GM23338 (cell line): Measurements from ENCODE around the gene PYY. TPM values are rescaled to one million over a fixed set of nuclear protein-coding genes. Genes with fewer than 3 reads are reported as not detected.

ENCODE experiments used
- ATAC-seq: fragments of 200-7000 bp; cut with Tn5 transposase; 3 replicates; pipeline ENCODE4 v1.9.1; 2020
- DNase-seq: peaks from one replicate; pipeline ENCODE4 v3.0.0-alpha.2; 2015; ENCODE audit warnings: low spot score
- H2AFZ ChIP-seq: fragments of 200-600 bp; sonication (generic); 2 replicates; pipeline ENCODE4 v1.8.0; 2016; ENCODE audit warnings: antibody characterized with exemption, mild to moderate bottlenecking, moderate library complexity
- H3F3A ChIP-seq: fragments of 200-600 bp; sonication (generic); replicated peaks from 2 replicates; pipeline ENCODE4 v1.8.0; 2017; ENCODE audit warnings: antibody characterized with exemption, mixed run types, low read depth
- H3K27ac ChIP-seq: fragments of 200-600 bp; sonication (generic); 2 replicates; pipeline ENCODE4 v1.6.1; 2016; ENCODE audit warnings: low read depth
- H3K27me3 ChIP-seq: fragments of 200-600 bp; sonication (generic); 2 replicates; pipeline ENCODE4 v1.8.0; 2016; ENCODE audit warnings: mild to moderate bottlenecking, mixed run types, moderate library complexity; ENCODE audit not compliant: insufficient read depth
- H3K36me3 ChIP-seq: fragments of 200-600 bp; sonication (generic); 2 replicates; pipeline ENCODE4 v1.8.0; 2016; ENCODE audit warnings: mild to moderate bottlenecking; ENCODE audit not compliant: insufficient read depth
- H3K4me1 ChIP-seq: fragments of 200-600 bp; sonication (generic); 2 replicates; pipeline ENCODE4 v1.8.0; 2016; ENCODE audit warnings: mild to moderate bottlenecking, moderate library complexity; ENCODE audit not compliant: insufficient read depth
- H3K4me2 ChIP-seq: fragments of 200-600 bp; sonication (generic); 2 replicates; pipeline ENCODE4 v1.7.1; 2017; ENCODE audit warnings: mixed run types
- H3K4me3 ChIP-seq: fragments of 200-600 bp; sonication (generic); 2 replicates; pipeline ENCODE4 v1.6.1; 2016; ENCODE audit warnings: mixed run types
- H3K79me2 ChIP-seq: fragments of 200-600 bp; sonication (generic); replicated peaks from 2 replicates; pipeline ENCODE4 v1.8.0; 2017; ENCODE audit warnings: mild to moderate bottlenecking; ENCODE audit not compliant: insufficient read depth
- H3K9me2 ChIP-seq: fragments of 200-600 bp; sonication (generic); 2 replicates; pipeline ENCODE4 v1.8.0; 2017; ENCODE audit not compliant: insufficient read depth
- H4K20me1 ChIP-seq: fragments of 200-600 bp; sonication (generic); replicated peaks from 2 replicates; pipeline ENCODE4 v1.8.0; 2017; ENCODE audit warnings: mild to moderate bottlenecking; ENCODE audit not compliant: insufficient read depth
- H3K27ac Mint-ChIP-seq: 2 replicates; pipeline ENCODE4 v1.8.0; 2020; ENCODE audit warnings: inconsistent platforms, mild to moderate bottlenecking, moderate library complexity, mixed read lengths
- H3K27me3 Mint-ChIP-seq: 3 replicates; pipeline ENCODE4 v1.8.0; 2022; ENCODE audit warnings: low read depth, mild to moderate bottlenecking, moderate library complexity, mixed read lengths, inconsistent platforms; ENCODE audit not compliant: insufficient read depth, poor library complexity
- H3K36me3 Mint-ChIP-seq: 3 replicates; pipeline ENCODE4 v1.8.0; 2021; ENCODE audit warnings: low read depth, mild to moderate bottlenecking, inconsistent platforms, moderate library complexity, mixed read lengths
- H3K4me1 Mint-ChIP-seq: 3 replicates; pipeline ENCODE4 v1.8.0; 2020; ENCODE audit warnings: mild to moderate bottlenecking, inconsistent platforms, mixed read lengths
- H3K4me3 Mint-ChIP-seq: 3 replicates; pipeline ENCODE4 v1.8.0; 2021; ENCODE audit warnings: moderate library complexity, mild to moderate bottlenecking, inconsistent platforms, mixed read lengths
- H3K9me3 Mint-ChIP-seq: 3 replicates; pipeline ENCODE4 v1.8.0; 2020; ENCODE audit warnings: moderate library complexity, mild to moderate bottlenecking, inconsistent platforms, mixed read lengths
- POLR2AphosphoS5 ChIP-seq: IDR thresholded peaks from 2 replicates; pipeline ENCODE4 v1.6.1; 2016; ENCODE audit warnings: antibody characterized with exemption, low read depth
- ZNF331 ChIP-seq: fragments of 250-450 bp; sonication (Bioruptor Pico); IDR thresholded peaks from 2 replicates; pipeline ENCODE4 v1.5.0; 2020; ENCODE audit warnings: low read depth, mild to moderate bottlenecking, moderate library complexity
- ZNF462 ChIP-seq: fragments of 250-450 bp; sonication (Bioruptor Pico); IDR thresholded peaks from 2 replicates; pipeline ENCODE4 v1.5.0; 2020; ENCODE audit warnings: mild to moderate bottlenecking, moderate library complexity
- polyA plus RNA-seq: library from polyadenylated mRNA; unstranded; fragments of >200 nt; fragmentation: Nextera tagmentation; extraction: Ambion mirVana; gene quantifications from 2 replicates; pipeline ENCODE4 v1.2.1, GENCODE V29; 2016
- total RNA-seq: library from RNA; depleted of rRNA; stranded (reverse); fragments of >200 nt; shearing (Covaris generic); gene quantifications from 2 replicates; pipeline ENCODE4 v1.2.3, GENCODE V29; 2014
- TF ChIP-seq, protein P1 (sequence below), 2 experiments: fragments of 200-600 bp in 1 of 2; sonication (generic) in 1 of 2; conservative IDR thresholded peaks; 2 replicates each; pipeline versions ENCODE4 v1.5.1 to v1.6.1; 2016 to 2017; ENCODE audit warnings: antibody characterized with exemption in 2 of 2, low read depth in 2 of 2, mild to moderate bottlenecking in 2 of 2, moderate library complexity in 1 of 2

Gene PYY
- total and polyA plus RNA-seq, 2 experiments from 2014 or later, result 0.56 to 8.5 TPM

DNA sequence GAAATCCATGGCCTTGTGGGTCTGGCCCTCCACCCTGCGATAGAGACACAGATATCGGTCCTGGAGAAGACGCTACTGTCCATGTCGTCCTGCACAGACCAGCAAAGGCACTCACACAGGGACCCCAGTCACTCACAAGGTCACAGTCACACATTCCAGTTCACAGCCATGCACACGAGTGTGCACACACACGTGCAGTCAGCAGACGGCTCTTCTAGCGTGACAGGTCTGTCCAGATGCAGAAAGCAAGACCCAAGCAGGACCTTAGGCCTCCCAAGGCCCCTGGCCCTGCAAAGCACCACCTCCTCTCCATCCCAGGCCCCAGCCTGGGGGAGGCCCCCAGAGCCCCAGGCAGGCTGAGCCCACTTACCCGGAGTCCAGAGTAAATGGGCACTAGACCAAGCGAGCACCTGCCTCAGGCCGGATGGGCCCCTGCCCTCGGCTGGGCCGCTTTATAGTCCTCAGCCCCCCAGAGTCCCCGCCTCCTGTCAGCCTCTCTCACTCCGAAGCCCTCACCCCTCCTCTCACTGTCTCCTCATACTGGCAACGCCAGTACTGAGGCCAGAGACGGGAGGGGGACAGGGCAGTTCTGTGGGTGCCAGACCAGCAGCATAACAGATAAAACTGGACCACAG is 11.6 kb downstream of the PYY start, which contains the start of gene PPY:
PPY (minus strand) TSS at position 426 of the 635 bp plus-strand sequence. CDS start 822 bp downstream, outside the sequence.
- H3K27me3 Mint-ChIP-seq, result peaks cover 41% of the 10 kb centered on the region
- Histone ChIP-seq H3K79me2 (no peaks in the 10 kb centered on the region), H3K9me2 (no peaks in the 10 kb centered on the region), H3K4me1 (no peaks in the 10 kb centered on the region), H3K27me3 (peaks cover 29% of the 10 kb centered on the region), H3F3A (no peaks in the 10 kb centered on the region), H4K20me1 (no peaks in the 10 kb centered on the region), H3K36me3 (no peaks in the 10 kb centered on the region), H3K4me2 (no peak within 1 kb of the TSS), H3K4me3 (no peak within 1 kb of the TSS), H3K27ac (no peak within 1 kb of the TSS), H2AFZ (no peak within 1 kb of the TSS)
- H3K36me3 Mint-ChIP-seq, result no peaks in the 10 kb centered on the region
- H3K4me1 Mint-ChIP-seq, result peaks cover 17% of the 10 kb centered on the region
- TF ChIP-seq, protein P1, sequence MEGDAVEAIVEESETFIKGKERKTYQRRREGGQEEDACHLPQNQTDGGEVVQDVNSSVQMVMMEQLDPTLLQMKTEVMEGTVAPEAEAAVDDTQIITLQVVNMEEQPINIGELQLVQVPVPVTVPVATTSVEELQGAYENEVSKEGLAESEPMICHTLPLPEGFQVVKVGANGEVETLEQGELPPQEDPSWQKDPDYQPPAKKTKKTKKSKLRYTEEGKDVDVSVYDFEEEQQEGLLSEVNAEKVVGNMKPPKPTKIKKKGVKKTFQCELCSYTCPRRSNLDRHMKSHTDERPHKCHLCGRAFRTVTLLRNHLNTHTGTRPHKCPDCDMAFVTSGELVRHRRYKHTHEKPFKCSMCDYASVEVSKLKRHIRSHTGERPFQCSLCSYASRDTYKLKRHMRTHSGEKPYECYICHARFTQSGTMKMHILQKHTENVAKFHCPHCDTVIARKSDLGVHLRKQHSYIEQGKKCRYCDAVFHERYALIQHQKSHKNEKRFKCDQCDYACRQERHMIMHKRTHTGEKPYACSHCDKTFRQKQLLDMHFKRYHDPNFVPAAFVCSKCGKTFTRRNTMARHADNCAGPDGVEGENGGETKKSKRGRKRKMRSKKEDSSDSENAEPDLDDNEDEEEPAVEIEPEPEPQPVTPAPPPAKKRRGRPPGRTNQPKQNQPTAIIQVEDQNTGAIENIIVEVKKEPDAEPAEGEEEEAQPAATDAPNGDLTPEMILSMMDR (conservative IDR thresholded peaks at IDR 0.05; ENCODE audit: low read depth in 2 of 2), result no peak
- TF ChIP-seq ZNF462 (CRISPR knock-in tag) (no peak), POLR2AphosphoS5 (no peak), ZNF331 (no peak)
- no peaks in the 10 kb centered on the region for H3K9me3 Mint-ChIP-seq
- no peak within 1 kb of the TSS for H3K27ac Mint-ChIP-seq
- ATAC-seq, result no peak
- no peak within 1 kb of the TSS for H3K4me3 Mint-ChIP-seq
- DNase-seq, result no peak
